ENCODE data around the gene C10orf67.

- TF ChIP-seq EZH2 (IDR thresholded peaks at IDR 0.05; ENCODE audit: insufficient read depth, poor library complexity, severe bottlenecking) = no peak
- TF ChIP-seq EZH2phosphoT487 (IDR thresholded peaks at IDR 0.05; ENCODE audit: insufficient read depth, low read depth) = no peak
Observed at GRCh38 chr10:23359692-23360380, 15.2 kb upstream of the C10orf67 start.
